ENCODE measurements around the gene LENG9.

Gene LENG9

DNA sequence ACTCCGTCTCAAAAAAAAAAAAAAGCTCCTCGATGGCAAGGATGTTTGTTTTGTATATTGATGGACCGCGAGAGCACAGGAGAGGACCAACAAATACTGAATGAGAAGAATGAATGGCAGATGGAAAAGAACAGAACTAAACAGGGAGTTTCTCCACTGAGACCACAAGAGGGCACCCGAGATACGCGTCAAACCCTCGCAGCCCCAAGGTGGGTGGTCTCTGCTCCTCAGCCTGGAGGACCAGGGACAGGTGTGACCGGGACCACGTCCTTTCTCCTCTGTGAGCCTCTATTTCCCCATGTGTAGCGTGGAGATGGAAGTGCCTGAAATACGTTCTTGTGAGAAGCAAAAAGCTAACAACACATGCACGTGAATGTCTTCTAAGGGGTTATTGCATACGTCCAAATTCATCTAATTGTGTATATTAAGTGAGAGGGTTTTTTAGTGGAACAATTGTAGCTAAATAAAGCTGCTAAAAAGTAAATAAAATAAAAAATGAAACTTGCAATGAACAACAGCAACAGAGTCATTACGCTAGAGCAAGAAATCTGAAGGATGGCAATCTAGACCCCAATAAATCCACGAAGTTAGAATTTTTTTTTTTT, 17.9 kb upstream of the LENG9 start:
- TF ChIP-seq TCF12 (IDR thresholded peaks at IDR 0.05; ENCODE audit: low read depth): no peak
- TF ChIP-seq RAD21 (IDR thresholded peaks at IDR 0.05; ENCODE audit: low read depth): peak; percentile 64

GRCh38 chr19:54480051-54480450, 16.5 kb upstream of the LENG9 start:
- TF ChIP-seq RAD21 (IDR thresholded peaks at IDR 0.05; ENCODE audit: low read depth): no peak
- no peak for TF ChIP-seq TEAD4 (IDR thresholded peaks at IDR 0.05)
- TF ChIP-seq FOXM1 (IDR thresholded peaks at IDR 0.05; ENCODE audit: borderline replicate concordance, low read depth): no peak
- TF ChIP-seq EGR1 (IDR thresholded peaks at IDR 0.05): no peak
- no peak for TF ChIP-seq TAF1 (IDR thresholded peaks at IDR 0.05; ENCODE audit: low read depth)
- TF ChIP-seq NFIC (IDR thresholded peaks at IDR 0.05): no peak
- TF ChIP-seq, protein P1, sequence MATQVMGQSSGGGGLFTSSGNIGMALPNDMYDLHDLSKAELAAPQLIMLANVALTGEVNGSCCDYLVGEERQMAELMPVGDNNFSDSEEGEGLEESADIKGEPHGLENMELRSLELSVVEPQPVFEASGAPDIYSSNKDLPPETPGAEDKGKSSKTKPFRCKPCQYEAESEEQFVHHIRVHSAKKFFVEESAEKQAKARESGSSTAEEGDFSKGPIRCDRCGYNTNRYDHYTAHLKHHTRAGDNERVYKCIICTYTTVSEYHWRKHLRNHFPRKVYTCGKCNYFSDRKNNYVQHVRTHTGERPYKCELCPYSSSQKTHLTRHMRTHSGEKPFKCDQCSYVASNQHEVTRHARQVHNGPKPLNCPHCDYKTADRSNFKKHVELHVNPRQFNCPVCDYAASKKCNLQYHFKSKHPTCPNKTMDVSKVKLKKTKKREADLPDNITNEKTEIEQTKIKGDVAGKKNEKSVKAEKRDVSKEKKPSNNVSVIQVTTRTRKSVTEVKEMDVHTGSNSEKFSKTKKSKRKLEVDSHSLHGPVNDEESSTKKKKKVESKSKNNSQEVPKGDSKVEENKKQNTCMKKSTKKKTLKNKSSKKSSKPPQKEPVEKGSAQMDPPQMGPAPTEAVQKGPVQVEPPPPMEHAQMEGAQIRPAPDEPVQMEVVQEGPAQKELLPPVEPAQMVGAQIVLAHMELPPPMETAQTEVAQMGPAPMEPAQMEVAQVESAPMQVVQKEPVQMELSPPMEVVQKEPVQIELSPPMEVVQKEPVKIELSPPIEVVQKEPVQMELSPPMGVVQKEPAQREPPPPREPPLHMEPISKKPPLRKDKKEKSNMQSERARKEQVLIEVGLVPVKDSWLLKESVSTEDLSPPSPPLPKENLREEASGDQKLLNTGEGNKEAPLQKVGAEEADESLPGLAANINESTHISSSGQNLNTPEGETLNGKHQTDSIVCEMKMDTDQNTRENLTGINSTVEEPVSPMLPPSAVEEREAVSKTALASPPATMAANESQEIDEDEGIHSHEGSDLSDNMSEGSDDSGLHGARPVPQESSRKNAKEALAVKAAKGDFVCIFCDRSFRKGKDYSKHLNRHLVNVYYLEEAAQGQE (IDR thresholded peaks at IDR 0.05; ENCODE audit: low read depth): no peak
- TF ChIP-seq CEBPB (IDR thresholded peaks at IDR 0.05): no peak

DNA sequence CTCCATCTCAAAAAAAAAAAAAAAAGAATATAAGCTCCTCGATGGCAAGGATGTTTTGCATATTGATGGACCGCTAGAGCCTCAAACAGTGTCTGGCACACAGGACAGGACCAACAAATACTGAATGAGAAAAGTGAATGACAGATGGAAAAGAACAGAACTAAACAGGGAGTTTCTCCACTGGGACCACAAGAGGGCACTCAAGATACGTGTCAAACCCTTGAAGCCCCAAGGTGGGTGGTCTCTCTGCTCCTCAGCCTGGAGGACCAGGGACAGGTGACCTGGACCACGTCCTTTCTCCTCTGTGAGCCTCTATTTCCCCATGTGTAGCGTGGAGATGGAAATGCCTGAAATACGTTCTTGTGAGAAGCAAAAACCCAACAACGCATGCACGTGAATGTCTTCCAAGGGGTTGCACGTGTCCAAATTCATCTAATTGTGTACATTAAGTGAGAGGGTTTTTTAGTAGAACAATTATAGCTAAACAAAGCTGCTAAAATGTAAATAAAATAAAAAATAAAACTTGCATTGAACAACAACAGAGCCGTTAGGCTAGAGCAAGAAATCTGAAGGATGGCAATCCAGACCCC, 15.2 kb upstream of the LENG9 start:
- TF ChIP-seq RAD21 (IDR thresholded peaks at IDR 0.05; ENCODE audit: low read depth) (peak; percentile 62), TAF1 (IDR thresholded peaks at IDR 0.05; ENCODE audit: low read depth) (no peak)

GRCh38 chr19:54477650-54478049, 14.1 kb upstream of the LENG9 start:
- TF ChIP-seq EP300 (IDR thresholded peaks at IDR 0.05; ENCODE audit: borderline replicate concordance) (no peak), MAX (IDR thresholded peaks at IDR 0.05) (no peak), FOXM1 (IDR thresholded peaks at IDR 0.05; ENCODE audit: borderline replicate concordance, low read depth) (no peak), CREB1 (IDR thresholded peaks at IDR 0.05; ENCODE audit: low read depth) (no peak), YY1 (IDR thresholded peaks at IDR 0.05; ENCODE audit: low read depth) (no peak), CEBPB (IDR thresholded peaks at IDR 0.05) (no peak), TAF1 (IDR thresholded peaks at IDR 0.05; ENCODE audit: low read depth) (no peak), EGR1 (IDR thresholded peaks at IDR 0.05) (no peak), TEAD4 (IDR thresholded peaks at IDR 0.05) (no peak), ZBTB7A (IDR thresholded peaks at IDR 0.05; ENCODE audit: low read depth) (no peak), RAD21 (IDR thresholded peaks at IDR 0.05; ENCODE audit: low read depth) (no peak), NFIC (IDR thresholded peaks at IDR 0.05) (no peak), TCF12 (IDR thresholded peaks at IDR 0.05; ENCODE audit: low read depth) (no peak)
- TF ChIP-seq, protein P1 (IDR thresholded peaks at IDR 0.05; ENCODE audit: low read depth): no peak
- TF ChIP-seq, protein P2, sequence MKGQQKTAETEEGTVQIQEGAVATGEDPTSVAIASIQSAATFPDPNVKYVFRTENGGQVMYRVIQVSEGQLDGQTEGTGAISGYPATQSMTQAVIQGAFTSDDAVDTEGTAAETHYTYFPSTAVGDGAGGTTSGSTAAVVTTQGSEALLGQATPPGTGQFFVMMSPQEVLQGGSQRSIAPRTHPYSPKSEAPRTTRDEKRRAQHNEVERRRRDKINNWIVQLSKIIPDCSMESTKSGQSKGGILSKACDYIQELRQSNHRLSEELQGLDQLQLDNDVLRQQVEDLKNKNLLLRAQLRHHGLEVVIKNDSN (IDR thresholded peaks at IDR 0.05): no peak

DNA sequence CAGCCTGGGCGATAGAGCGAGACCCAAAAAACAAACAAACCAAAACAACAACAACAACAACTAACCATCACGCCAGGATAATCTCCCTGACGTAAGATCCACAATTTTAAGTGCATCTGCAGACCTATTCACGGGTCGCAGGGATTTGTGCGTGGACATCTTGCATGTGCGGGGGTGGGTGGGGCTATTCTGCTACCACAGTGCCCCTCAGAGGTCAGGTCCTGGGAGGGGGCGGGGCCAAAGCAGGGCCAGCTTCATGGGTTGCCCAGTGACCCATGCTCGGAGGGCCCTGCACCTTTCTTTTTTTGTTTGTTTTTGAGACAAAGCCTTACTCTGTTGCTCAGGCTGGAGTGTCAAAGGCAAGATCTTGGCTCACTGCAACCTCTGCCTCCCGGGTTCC, 12.1 kb upstream of the LENG9 start:
- TF ChIP-seq RAD21 (IDR thresholded peaks at IDR 0.05; ENCODE audit: low read depth): no peak
- no peak for TF ChIP-seq MAX (IDR thresholded peaks at IDR 0.05)
- TF ChIP-seq TEAD4 (IDR thresholded peaks at IDR 0.05): no peak
- no peak for TF ChIP-seq ZBTB7A (IDR thresholded peaks at IDR 0.05; ENCODE audit: low read depth)
- TF ChIP-seq YY1 (IDR thresholded peaks at IDR 0.05; ENCODE audit: low read depth): no peak

GRCh38 chr19:54473892-54474372, 10.4 kb upstream of the LENG9 start:
- TF ChIP-seq RAD21 (IDR thresholded peaks at IDR 0.05; ENCODE audit: low read depth): no peak
- TF ChIP-seq TEAD4 (IDR thresholded peaks at IDR 0.05): no peak
- no peak for TF ChIP-seq TAF1 (IDR thresholded peaks at IDR 0.05; ENCODE audit: low read depth)
- no peak for TF ChIP-seq NFIC (IDR thresholded peaks at IDR 0.05)
- TF ChIP-seq FOXM1 (IDR thresholded peaks at IDR 0.05; ENCODE audit: borderline replicate concordance, low read depth): no peak
- TF ChIP-seq EP300 (IDR thresholded peaks at IDR 0.05; ENCODE audit: borderline replicate concordance): no peak
- TF ChIP-seq CREB1 (IDR thresholded peaks at IDR 0.05; ENCODE audit: low read depth): no peak
- TF ChIP-seq, protein P1 (IDR thresholded peaks at IDR 0.05; ENCODE audit: low read depth): no peak
- no peak for TF ChIP-seq MAX (IDR thresholded peaks at IDR 0.05)
- no peak for TF ChIP-seq TCF12 (IDR thresholded peaks at IDR 0.05; ENCODE audit: low read depth)
- no peak for TF ChIP-seq ZBTB7A (IDR thresholded peaks at IDR 0.05; ENCODE audit: low read depth)

Measured in Ishikawa (cell line).